CD4-positive, alpha-beta T cell treated with Interleukin-4 for 1 hour (primary cell): ENCODE results near the gene SDC3.

Experiments
- DNase-seq, 2 donors: peaks; one replicate each; pipeline ENCODE4 v3.0.0-alpha.2; 2020 to 2022

Gene SDC3

DNA sequence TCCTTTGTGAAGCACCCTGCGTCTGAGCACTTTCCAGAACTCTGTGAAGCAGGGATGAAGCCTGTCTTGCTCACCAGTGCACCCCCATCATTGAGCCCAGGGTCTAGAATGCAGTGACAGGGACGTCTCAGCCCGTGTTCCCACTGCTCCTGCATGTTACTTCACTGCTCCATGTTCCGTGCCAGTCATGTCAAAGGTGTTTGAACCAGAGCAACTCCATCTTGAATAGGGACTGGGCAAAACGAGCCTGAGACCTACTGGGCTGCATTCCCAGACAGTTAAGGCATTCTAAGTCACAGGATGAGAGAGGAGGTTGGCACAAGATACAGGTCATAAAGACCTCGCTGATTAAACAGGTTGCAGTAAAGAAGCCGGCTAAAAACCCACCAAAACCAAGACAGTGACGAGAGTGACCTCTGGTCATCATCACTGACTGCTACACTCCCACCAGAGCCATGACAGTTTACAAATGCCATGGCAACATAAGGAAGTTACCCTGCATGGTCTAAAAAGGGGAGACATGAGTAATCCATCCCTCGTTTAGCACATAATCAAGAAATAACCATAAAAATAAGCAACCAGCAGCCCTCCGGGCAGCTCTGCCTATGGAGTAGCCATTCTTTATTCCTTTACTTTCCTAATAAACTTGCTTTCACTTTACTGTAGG, 63.2 kb downstream of the SDC3 start:
- DNase-seq: no peak

DNA sequence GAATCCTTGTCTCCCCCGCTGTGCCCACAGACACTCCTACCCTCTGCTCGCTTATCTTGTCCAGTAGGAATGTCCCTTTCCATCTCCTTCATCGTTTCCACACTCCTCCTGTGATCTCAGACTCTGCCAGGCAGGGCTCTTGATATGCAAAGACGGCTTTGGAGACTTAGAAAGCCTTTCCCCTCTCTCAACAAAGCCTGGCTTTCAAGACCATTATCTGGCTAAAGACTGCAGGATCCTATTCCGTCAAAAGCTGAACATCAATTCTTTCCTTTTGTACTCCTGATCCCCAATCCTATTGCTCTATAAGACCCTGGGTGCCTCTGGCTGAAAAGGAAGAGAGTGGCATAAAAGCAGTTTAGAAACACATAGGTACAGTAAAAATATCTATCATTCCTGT, 63.9 kb downstream of the SDC3 start:
- no peak for DNase-seq

DNA sequence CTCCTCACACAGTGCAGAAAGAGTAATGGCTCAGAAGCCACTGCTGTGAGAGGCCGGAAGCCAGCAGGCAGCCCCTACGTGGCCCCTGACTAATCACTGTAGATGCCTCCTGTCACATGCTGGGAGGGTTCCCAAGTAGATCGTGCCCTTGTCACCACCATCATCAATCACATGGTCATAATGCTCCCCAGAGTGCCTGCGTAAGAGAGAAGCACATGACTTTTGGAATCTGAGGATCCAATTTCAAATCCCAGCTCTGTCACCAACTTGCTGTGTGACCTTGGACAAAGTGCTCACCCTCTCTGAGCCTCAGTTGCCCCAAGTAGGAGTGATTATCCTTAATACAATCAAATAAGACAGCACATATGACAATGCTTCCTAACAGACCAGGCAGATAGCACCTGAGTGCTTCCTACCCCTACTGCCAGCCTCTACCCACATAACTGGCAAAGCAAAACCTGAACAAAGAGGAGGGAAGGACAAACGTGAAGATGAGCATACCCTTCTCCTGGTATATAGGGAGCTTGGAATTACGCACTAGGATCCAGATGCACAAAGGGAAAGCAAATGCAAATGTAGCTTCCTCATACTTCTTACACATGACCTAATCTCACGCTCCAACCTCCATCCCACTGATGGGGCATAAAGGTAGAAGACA, 65.7 kb downstream of the SDC3 start:
- no peak for DNase-seq

DNA sequence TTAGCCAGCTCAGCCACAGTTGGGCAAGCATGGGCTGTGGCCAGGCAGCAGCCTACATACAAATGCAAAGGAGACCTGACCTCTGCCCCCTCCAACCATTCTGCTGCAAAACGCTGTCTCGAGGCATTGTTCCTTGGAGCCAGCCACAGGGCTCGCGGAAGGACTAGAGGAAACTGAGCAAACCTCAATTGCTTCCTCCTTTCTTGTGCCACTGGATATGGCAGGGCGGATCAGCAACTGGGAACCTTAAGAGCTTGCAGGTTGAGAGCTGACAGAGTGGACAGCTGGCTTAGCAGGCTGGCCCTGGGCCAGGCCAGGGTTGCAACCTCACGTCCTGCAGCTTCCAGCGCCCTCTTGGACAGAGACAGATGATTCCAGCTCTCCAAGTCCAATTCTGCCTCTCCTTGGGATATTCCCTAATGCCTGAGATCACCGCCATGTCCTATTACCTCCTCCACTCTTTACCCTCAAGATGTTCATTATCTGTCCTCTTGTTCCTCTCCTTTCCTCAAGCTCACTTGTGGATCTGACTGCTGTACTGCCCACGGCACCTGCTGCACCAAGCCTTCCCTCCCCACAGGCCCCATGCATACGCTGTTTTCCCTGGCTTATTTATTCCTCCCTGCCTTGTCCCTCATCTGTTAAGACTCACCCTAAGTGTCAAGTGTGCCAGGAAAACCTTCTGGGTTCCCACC, 67.5 kb downstream of the SDC3 start:
- peak in 1 of 2 donors; percentile 15 for DNase-seq

DNA sequence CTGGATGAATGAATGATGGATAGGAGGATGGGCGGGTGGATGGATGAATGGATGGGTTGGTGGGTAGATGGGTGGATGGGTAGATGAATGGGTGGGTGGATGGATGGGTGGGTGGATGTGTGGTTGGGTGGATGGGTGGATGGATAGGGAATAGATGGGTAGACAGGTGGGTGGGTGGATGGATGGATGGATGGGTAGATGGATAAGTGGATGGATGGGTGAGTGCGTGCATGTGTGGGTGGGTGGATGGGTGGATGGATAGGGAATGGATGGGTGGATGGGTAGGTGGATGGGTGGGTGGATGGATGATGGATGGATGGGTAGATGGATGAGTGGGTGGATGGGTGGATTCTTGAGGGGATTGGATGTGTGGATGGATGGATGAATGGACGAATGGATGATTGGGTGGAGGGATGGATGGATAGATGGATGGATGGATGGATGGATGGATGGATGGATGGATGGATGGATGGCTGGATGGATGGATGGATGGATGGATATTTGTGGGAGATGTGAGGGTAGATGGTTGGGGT, 68.7 kb downstream of the SDC3 start:
- DNase-seq: no peak

DNA sequence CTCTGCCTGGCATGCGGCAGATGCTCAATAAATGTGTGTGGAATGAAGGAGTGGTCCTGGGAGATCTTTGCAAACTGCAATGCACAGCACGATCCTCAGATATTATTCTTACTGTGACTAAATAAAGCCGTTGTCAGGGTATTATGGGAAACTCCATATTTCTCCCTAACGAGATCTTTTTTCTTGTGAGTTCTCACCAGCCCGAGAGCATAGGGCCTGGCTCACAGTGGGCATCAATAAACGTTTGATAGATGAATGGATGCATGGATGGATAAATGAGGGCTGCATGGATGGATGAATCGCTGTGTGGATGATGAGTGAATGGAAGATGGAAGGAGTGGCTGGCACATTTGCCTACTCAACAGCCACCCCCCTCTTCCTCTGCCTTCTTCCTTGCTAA, 69.6 kb downstream of the SDC3 start:
- no peak for DNase-seq

DNA sequence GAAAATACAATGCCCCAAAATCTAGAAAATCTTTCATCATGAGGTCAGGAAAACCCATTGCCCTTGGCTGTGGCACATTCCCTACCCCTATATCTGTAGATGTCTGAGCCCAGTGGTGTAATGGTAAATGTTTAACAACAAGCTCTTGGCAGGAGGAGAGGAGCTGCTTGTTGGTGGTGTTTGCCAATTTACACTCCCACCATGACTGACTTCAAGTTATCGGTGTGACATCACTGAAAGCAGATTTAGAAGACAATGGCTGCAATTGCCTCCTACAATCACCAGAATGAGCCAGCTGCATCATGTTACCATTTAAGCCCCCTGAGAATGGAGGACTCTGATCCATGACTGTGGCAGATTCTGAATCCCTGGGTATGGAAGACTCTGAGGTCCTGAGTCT, 70.9 kb downstream of the SDC3 start:
- DNase-seq: no peak

DNA sequence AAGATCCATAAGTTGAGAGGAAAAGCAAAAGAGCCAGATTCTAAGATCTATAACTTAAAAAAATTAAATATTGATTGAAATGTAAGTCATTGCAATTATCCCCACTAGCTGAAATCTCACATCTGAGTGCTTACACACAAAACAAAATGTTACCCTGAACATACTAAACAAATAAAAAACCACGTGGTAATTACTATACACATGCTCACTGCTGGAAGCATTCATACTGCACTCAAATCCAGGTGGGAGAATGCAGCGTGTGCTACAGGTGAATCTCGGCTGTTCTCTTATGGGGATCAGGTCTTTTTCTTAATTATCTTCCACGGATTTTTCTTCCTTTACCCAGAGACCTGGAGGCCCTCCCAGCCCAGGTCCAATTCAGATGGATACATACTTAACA, 74.3 kb downstream of the SDC3 start:
- no peak for DNase-seq

DNA sequence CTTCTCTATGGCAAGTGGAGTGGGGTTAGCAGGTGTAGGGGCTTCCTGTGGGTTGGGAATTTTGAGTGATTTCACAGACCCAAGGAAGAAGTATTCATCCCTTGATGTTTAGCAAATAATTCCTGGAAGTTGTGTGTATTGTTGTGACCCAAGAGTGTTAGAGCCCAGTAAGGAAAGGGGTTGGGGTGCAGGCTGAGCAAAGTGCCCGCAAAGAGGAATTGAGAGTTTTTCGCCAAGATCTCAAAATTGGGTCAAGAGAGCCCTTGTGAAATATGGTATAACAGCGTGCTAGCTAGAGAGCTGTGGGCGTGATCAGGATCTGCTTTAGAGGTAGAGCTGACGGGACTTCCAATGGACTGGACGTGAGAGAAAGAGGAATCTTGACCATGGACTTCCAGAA, 78.0 kb downstream of the SDC3 start:
- DNase-seq: no peak

DNA sequence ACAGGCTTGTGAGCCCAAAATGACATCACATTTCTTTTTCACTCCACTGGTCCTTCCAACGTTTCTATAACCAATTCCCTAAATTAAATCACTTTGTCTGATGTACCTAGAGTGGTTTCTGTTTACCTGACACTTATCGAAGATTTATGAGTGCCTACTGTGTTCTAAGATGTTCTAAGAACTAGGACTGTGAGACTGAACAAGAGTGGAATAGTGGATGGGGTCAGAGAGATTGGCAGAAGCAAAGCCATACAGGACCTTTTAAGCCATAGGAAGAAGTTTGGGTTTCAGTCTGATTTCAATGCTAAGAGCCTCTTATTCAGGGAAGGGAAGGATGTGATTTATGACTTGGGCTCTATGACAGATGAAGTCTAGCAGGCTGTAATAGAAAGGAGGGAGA, 78.7 kb downstream of the SDC3 start:
- no peak for DNase-seq

DNA sequence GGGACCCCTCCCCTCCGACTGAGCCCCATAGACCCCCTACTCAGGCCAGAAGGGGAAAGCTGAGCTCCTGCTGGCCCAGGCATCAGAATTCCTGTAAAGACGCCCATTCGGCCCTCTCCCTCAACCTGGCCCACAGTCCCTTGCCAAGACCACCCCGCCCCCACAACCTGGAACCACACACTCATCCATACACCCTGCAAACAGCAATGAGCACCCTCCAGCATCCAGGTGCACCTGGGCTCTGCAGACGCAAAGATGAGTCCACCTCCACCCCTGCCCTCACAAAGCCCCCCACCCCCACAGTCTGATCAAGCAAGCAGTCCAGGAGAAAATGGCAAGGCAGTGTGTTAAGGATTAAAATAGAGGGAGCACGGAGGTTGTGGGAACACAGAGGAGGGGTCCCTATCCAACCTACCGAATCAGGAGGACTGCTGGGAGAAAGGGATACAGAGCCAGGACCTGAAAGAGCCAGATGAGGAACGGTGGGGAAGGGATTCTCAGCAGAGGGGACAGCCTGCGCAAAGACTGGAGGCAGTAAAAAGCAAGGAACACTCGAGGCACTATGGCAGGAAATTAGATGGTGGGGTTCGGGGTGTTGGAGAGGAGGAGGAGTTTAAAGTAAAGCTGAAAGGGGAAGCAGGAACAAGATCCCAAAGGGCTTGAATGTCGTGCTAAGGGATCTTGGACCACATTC, 83.7 kb downstream of the SDC3 start:
- no peak for DNase-seq

DNA sequence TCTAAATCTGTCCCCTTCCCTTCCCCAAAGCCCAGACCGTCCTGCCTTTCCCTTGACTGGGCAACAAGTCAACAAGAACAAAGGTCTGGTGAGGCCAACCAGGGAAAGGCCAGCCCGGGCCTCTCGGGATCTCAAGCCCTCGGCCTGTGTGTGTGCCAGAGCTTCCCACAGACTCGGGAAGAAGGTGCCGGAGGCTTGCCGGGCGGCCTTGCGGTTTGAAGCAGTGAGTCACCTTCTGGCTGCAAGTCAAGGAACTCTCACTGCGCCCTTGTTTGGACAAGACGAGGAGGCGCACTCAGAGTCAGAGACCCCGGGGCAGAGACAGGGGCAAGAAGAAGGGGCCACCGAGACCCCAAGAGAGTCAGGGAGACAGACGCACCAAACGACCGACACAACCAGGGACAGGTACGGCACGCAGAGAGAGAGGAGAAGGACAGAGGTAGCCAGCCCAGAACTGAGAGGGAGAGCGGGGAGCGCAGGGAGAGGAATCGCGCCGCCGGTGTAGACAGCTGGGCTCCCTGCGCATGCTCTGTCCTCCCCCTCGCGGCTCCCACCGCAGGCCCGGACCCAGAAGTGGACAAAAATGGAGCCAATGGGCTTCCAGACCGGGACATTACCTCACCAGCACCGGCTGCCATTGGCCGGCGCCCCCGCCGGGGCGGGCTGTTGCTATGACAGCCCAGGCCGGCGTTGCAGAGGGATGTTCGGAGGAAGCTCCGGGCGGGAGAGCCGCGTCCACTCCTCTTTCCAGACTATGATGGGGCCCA, 84.4 kb downstream of the SDC3 start:
- peak; percentile 78 to 83 for DNase-seq

DNA sequence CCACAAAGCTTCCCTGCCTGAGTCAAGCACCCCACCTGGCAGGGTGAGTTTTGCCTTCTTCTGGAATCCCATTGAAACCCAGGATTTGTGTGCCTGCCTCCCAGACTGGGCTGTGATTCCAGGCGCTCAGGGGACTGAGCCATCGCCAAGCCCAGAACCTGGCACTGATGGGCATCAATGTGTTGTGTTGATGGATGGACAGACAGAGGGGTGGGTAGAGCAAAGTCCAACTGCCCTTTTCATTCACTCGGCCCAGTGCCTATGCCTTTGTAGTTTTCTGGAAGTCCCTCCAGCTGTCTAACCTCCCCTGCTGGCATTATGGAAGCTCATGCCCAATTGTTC, 85.0 kb downstream of the SDC3 start:
- DNase-seq: no peak

DNA sequence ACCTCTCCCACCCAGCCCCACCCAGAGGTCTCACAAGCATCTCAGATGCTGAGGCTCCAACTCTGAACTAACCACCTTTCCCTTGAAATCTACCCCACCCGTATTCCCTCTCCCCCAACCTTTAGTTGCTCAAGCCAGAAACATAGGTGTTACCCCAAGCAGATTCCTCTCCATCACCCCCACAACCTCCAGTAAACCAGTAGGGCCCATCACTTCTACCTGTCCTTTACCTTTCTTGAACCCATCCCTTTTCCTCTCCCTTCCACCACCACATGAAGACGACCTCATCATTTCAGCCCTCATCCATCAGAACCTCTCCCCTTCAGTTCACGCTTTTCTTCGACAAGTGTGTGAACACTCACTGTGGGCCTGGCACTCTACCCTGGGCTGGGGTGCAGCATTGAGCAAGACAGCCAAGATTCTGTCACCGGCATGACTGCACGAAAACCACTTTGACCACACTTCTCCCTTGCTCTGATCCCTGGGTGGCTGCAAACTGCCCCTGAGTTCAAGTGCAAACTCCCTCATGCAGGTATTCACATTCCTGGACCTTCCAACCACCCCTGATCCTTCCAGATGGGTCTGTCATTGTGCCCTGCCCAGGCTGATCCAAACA, 85.5 kb downstream of the SDC3 start:
- peak in 1 of 2 donors; percentile 30 for DNase-seq

DNA sequence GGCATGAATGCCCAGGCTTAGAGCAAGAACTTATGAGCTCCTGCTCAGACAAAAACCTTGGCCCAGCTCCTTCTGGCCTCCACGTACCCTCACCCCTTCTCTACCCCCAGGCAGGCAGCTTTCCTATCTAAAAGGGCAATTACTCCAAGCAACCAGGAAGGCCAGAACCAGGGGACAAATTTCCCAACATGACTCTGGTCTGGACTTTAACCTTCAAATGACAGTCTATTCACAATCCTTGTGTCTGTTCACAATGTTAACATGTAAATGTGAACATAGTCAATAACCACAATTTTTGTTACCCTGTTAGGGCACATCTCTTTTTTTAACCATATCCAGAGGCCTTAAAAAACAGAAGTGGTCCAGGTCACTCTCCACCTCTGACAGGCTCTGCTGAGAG, 86.6 kb downstream of the SDC3 start:
- no peak for DNase-seq

DNA sequence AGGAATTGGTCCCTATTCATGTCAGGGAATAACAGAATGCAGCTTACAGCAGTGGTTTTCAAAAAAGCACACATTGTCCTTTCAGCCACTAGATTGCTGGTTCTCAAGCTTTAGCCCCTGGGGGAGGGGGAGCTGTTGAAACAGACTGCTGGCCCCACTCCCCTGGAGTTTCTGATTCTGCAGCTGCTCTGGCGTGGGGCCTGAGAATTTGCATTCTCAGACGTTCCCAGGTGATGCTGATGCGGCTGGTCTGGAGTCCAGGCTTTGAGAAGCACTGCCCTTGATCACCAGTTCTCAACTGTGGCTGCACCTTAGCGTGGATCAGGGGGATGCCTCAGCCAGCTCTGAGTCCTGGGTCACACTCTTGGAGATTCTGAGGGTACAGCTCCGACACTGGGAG, 88.3 kb downstream of the SDC3 start:
- no peak for DNase-seq
